ENCODE results near the gene CAV1.

DNA sequence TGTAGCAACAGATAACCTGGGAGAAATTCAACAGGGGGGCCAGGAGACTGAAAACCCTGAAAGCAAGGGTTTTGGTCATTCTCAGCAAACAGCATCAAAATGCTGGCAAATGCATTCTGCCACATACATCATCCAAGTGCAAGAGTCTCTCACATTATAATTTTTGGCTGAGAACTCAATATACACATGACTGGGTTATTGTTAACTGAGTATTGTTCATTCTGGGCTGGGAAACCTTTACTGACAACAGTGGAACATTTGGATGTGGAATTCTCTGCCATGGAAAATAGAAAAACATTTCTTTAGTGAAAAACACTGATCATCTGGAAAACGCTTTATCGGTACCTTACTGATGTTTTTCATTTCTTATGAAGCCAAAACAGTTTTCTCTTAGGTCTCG, 74.0 kb downstream of the CAV1 start:
- TF ChIP-seq, protein P1, sequence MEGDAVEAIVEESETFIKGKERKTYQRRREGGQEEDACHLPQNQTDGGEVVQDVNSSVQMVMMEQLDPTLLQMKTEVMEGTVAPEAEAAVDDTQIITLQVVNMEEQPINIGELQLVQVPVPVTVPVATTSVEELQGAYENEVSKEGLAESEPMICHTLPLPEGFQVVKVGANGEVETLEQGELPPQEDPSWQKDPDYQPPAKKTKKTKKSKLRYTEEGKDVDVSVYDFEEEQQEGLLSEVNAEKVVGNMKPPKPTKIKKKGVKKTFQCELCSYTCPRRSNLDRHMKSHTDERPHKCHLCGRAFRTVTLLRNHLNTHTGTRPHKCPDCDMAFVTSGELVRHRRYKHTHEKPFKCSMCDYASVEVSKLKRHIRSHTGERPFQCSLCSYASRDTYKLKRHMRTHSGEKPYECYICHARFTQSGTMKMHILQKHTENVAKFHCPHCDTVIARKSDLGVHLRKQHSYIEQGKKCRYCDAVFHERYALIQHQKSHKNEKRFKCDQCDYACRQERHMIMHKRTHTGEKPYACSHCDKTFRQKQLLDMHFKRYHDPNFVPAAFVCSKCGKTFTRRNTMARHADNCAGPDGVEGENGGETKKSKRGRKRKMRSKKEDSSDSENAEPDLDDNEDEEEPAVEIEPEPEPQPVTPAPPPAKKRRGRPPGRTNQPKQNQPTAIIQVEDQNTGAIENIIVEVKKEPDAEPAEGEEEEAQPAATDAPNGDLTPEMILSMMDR (optimal IDR thresholded peaks at IDR 0.05 in 1 of 3, IDR thresholded peaks at IDR 0.05 in 1 of 3, conservative IDR thresholded peaks at IDR 0.05 in 1 of 3; ENCODE audit: extremely low read depth in 1 of 3, insufficient read depth in 2 of 3, low read length in 3 of 3) = no peak
- no peak for TF ChIP-seq EZH2 (IDR thresholded peaks at IDR 0.05; ENCODE audit: low read length)
